Measurements from ENCODE around the gene CEPT1. TPM values are rescaled to one million over a fixed set of nuclear protein-coding genes. Genes with fewer than 3 reads are reported as not detected.

CEPT1 gene
- total and polyA plus RNA-seq, 9 of the 15 experiments (the other 6 are each of a cell fraction or from before 2014, with no cell fraction given), result 24.4 to 72.6 (median 42.4) TPM

GRCh38 chr1:111161843-111162487 lies 21.9 kb downstream of the CEPT1 start (continued):
- TF ChIP-seq ZNF592 (IDR thresholded peaks at IDR 0.05), result no peak
- TF ChIP-seq HMBOX1 (IDR thresholded peaks at IDR 0.05), result no peak
- no peak for TF ChIP-seq SETDB1 (IDR thresholded peaks at IDR 0.05; ENCODE audit: low read length)
- TF ChIP-seq MAFK (IDR thresholded peaks at IDR 0.05; ENCODE audit: low read length), result no peak; the same call in 1 of the 2 replicates
- no peak for TF ChIP-seq U2AF2 (optimal IDR thresholded peaks at IDR 0.05; ENCODE audit: low read depth, low read length)
- peak; percentile 89 for TF ChIP-seq HES1 (IDR thresholded peaks at IDR 0.05; ENCODE audit: low read depth)
- TF ChIP-seq GTF2A2 (tag; IDR thresholded peaks at IDR 0.05), result no peak
- no peak for TF ChIP-seq RUNX1 (IDR thresholded peaks at IDR 0.05; ENCODE audit: low read depth)
- no peak for TF ChIP-seq MED1 (CRISPR knock-in tag; IDR thresholded peaks at IDR 0.05; ENCODE audit: borderline replicate concordance)
- no peak for TF ChIP-seq RREB1 (CRISPR knock-in tag; IDR thresholded peaks at IDR 0.05)

Measured in K562 (cell line).